ENCODE measurements around the gene HTR6. TPM values are rescaled to one million over a fixed set of nuclear protein-coding genes. Genes with fewer than 3 reads are reported as not detected.

The HTR6 gene
- total and polyA plus RNA-seq, 2 donors (not counting 1 experiment from before 2014, with no cell fraction given), result under 0.01 to 0.02 TPM

- no peak overlapping the region for H3K27ac ChIP-seq (ENCODE audit: insufficient read depth, low read length)
- H3K9me3 ChIP-seq (ENCODE audit: control insufficient read depth, insufficient read depth, low read depth, low read length), result no peaks in the 10 kb centered on the region
- no peak overlapping the region for H3K4me3 ChIP-seq (replicated peaks in 1 of 4; ENCODE audit: control extremely low read depth in 1 of 4, insufficient read depth in 1 of 4, low read depth in 3 of 4, low read length in 4 of 4)
- H3K36me3 ChIP-seq (ENCODE audit: control insufficient read depth, insufficient read depth, low read length), result no peaks in the 10 kb centered on the region
- no peaks in the 10 kb centered on the region for H4K20me1 ChIP-seq (ENCODE audit: control insufficient read depth, extremely low read depth, insufficient read depth, low read length)
- no peak overlapping the region for H3K9ac ChIP-seq (ENCODE audit: insufficient read depth, low read length)
- H3K4me1 ChIP-seq (ENCODE audit: control insufficient read depth, extremely low read depth, insufficient read depth, low read length), result no peaks in the 10 kb centered on the region
- no peaks in the 10 kb centered on the region for H3K27me3 ChIP-seq (ENCODE audit: control insufficient read depth, insufficient read depth, low read length)
- no peaks in the 10 kb centered on the region for H3K79me2 ChIP-seq (ENCODE audit: control insufficient read depth, insufficient read depth, low read length)
- H2AFZ ChIP-seq (ENCODE audit: low read length), result no peak overlapping the region
- H3K4me2 ChIP-seq (ENCODE audit: extremely low read depth, insufficient read depth, low read length), result no peak overlapping the region
- no peak for TF ChIP-seq EZH2 (IDR thresholded peaks at IDR 0.05; ENCODE audit: low read length, missing control alignments)
- TF ChIP-seq CTCF (conservative IDR thresholded peaks at IDR 0.05 in 1 of 2, IDR thresholded peaks at IDR 0.05 in 1 of 2; ENCODE audit: low read depth in 1 of 2, low read length in 2 of 2), result no peak
- no peak for DNase-seq (ENCODE audit: low read depth in 2 of 2)
Measured at GRCh38 chr1:19708567-19709110, 44.0 kb downstream of the HTR6 start.

- no peak overlapping the region for H3K4me2 ChIP-seq (ENCODE audit: extremely low read depth, insufficient read depth, low read length)
- no peaks in the 10 kb centered on the region for H3K36me3 ChIP-seq (ENCODE audit: control insufficient read depth, insufficient read depth, low read length)
- H3K9me3 ChIP-seq (ENCODE audit: control insufficient read depth, insufficient read depth, low read depth, low read length), result no peaks in the 10 kb centered on the region
- TF ChIP-seq CTCF (conservative IDR thresholded peaks at IDR 0.05 in 1 of 2, IDR thresholded peaks at IDR 0.05 in 1 of 2; ENCODE audit: low read depth in 1 of 2, low read length in 2 of 2), result no peak
- no peak for TF ChIP-seq EZH2 (IDR thresholded peaks at IDR 0.05; ENCODE audit: low read length, missing control alignments)
- no peak overlapping the region for H3K4me3 ChIP-seq (replicated peaks in 1 of 4; ENCODE audit: control extremely low read depth in 1 of 4, insufficient read depth in 1 of 4, low read depth in 3 of 4, low read length in 4 of 4)
- no peaks in the 10 kb centered on the region for H3K27me3 ChIP-seq (ENCODE audit: control insufficient read depth, insufficient read depth, low read length)
- no peak for DNase-seq (ENCODE audit: low read depth in 2 of 2)
- no peak overlapping the region for H3K27ac ChIP-seq (ENCODE audit: insufficient read depth, low read length)
- H3K79me2 ChIP-seq (ENCODE audit: control insufficient read depth, insufficient read depth, low read length), result no peaks in the 10 kb centered on the region
- H4K20me1 ChIP-seq (ENCODE audit: control insufficient read depth, extremely low read depth, insufficient read depth, low read length), result no peaks in the 10 kb centered on the region
- H2AFZ ChIP-seq (ENCODE audit: low read length), result no peak overlapping the region
- H3K9ac ChIP-seq (ENCODE audit: insufficient read depth, low read length), result no peak overlapping the region
- H3K4me1 ChIP-seq (ENCODE audit: control insufficient read depth, extremely low read depth, insufficient read depth, low read length), result no peaks in the 10 kb centered on the region
Measured at GRCh38 chr1:19709260-19709793, 44.7 kb downstream of the HTR6 start.

- no peaks in the 10 kb centered on the region for H3K36me3 ChIP-seq (ENCODE audit: control insufficient read depth, insufficient read depth, low read length)
- H3K27me3 ChIP-seq (ENCODE audit: control insufficient read depth, insufficient read depth, low read length), result no peaks in the 10 kb centered on the region
- no peak for DNase-seq (ENCODE audit: low read depth in 2 of 2)
- no peak for TF ChIP-seq EZH2 (IDR thresholded peaks at IDR 0.05; ENCODE audit: low read length, missing control alignments)
- TF ChIP-seq CTCF (conservative IDR thresholded peaks at IDR 0.05 in 1 of 2, IDR thresholded peaks at IDR 0.05 in 1 of 2; ENCODE audit: low read depth in 1 of 2, low read length in 2 of 2), result no peak
- no peak overlapping the region for H3K4me2 ChIP-seq (ENCODE audit: extremely low read depth, insufficient read depth, low read length)
- no peak overlapping the region for H3K4me3 ChIP-seq (replicated peaks in 1 of 4; ENCODE audit: control extremely low read depth in 1 of 4, insufficient read depth in 1 of 4, low read depth in 3 of 4, low read length in 4 of 4)
- H3K4me1 ChIP-seq (ENCODE audit: control insufficient read depth, extremely low read depth, insufficient read depth, low read length), result no peaks in the 10 kb centered on the region
- no peaks in the 10 kb centered on the region for H3K9me3 ChIP-seq (ENCODE audit: control insufficient read depth, insufficient read depth, low read depth, low read length)
- H4K20me1 ChIP-seq (ENCODE audit: control insufficient read depth, extremely low read depth, insufficient read depth, low read length), result no peaks in the 10 kb centered on the region
- no peak overlapping the region for H3K9ac ChIP-seq (ENCODE audit: insufficient read depth, low read length)
- no peak overlapping the region for H2AFZ ChIP-seq (ENCODE audit: low read length)
- H3K79me2 ChIP-seq (ENCODE audit: control insufficient read depth, insufficient read depth, low read length), result no peaks in the 10 kb centered on the region
- H3K27ac ChIP-seq (ENCODE audit: insufficient read depth, low read length), result no peak overlapping the region
Measured at GRCh38 chr1:19710825-19711611, 46.3 kb downstream of the HTR6 start.

All from fibroblast of lung (primary cell).